MV-4-11 (cell line): ENCODE data around the gene TP53AIP1.

ENCODE experiments used
- DNase-seq: peaks from one replicate; lab custom pipeline; 2025; lab: John Stamatoyannopoulos, UW

TP53AIP1 gene

GRCh38 chr11:128906185-128907050, 36.3 kb downstream of the TP53AIP1 start:
- peak; percentile 62 for DNase-seq

GRCh38 chr11:128905345-128906184, 37.1 kb downstream of the TP53AIP1 start:
- DNase-seq = no peak

- no peak for DNase-seq
These were observed 37.9 kb downstream of the TP53AIP1 start for GRCh38 chr11:128904656-128905344.

GRCh38 chr11:128904303-128904655, 38.4 kb downstream of the TP53AIP1 start:
- DNase-seq = no peak

DNA sequence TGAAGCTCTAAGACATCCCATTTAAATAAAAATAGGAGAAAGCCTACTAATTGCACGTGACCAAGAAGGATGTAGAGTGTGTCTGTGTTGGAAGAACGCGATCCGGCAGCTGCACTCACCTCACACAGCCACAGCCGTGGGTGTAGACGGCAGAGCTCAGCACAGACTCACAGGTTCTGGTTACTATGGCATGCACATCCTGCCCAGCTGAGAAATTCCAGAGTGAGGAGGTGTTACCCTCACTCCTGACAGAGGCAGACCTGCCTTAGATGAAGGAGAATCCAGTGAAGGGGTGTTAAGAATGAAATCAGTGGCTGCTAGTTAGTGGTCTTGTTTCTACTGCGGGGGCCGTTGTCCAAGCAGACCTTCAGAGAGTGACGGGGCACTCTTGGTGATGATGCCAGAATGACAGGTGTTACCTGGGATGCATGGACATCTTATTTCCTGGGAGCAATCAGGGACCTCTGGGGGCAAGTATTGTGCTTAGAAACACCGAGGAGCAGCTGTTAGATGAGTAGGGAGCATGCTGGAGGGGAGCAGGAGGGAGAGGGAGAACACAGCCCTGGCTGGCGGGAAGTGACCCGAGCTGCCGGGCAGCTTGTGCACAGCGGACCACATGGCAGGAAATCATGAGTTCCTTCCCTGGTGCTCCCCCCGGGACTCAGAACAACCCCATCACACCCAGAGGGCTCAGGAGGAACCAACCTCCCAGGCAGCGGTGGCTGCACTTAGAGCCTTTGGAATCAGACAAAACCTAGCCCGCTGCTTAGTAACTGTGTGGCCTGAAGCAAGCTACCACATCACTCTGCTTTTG, 39.2 kb downstream of the TP53AIP1 start:
- DNase-seq = no peak

GRCh38 chr11:128902515-128903066, 40.1 kb downstream of the TP53AIP1 start:
- no peak for DNase-seq

DNA sequence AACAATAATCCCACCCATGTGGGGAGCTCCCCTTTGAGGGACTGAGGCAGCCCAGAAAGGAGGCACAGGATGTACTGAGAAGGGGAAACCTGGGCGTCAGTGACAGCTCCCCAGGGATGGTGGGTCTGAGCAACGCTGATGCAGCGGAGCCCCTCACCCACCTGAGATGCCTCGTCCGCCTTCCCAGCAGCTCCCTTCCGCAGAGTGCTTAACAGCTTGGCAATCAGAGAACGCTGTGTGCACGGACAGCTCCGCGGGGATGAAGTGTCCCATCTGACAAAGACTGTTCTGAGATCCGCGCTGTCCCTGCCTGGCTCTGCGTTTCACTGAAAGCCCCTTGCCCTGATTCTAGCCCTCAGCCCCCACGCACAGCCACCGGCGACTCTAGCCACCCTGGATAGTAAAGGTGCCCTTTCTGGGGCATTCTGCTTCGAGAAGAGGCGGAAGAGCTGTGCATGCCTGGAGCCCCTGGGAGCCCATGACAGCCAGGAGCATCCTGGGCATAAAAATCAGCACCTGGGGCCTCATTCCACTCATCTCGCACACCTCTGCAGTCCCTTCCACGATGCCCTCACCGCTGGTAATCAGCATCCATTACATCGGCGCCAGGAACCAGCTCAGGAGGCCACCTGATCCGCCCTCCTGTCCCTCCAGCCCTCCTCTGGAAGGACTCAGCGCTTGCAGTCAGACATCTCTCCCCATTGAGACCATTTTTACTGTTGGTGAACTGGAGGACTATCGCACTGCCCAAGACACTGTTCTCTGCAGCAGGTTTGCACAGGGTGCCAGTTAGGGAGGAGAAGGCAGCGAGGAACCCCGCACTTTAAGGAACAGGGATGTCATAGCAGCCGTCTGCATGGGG, 40.8 kb downstream of the TP53AIP1 start:
- no peak for DNase-seq

- DNase-seq = no peak
These were observed 42.2 kb downstream of the TP53AIP1 start for GRCh38 chr11:128900468-128900867.

- DNase-seq = no peak
These were observed 43.9 kb downstream of the TP53AIP1 start for GRCh38 chr11:128898580-128899344.

GRCh38 chr11:128897826-128898225, 44.8 kb downstream of the TP53AIP1 start:
- no peak for DNase-seq

DNA sequence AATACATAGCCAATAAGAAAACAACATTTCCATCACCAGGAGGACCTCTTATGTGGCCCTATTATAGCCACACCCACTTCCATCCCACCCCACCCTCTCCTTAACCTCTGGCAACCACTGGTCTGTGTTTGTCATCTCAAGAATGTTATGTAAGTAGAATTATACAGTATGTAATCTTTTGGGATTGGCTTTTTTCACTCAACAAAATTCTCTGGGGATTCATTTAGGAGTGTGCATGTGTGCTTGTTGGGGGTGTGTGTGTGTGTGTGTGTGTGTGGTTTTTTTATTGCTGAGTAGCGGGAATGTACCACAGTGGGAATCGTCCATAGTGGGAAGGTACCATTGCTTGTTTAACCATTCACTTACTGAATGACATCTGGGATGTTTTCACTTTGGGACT, 46.3 kb downstream of the TP53AIP1 start:
- no peak for DNase-seq

DNA sequence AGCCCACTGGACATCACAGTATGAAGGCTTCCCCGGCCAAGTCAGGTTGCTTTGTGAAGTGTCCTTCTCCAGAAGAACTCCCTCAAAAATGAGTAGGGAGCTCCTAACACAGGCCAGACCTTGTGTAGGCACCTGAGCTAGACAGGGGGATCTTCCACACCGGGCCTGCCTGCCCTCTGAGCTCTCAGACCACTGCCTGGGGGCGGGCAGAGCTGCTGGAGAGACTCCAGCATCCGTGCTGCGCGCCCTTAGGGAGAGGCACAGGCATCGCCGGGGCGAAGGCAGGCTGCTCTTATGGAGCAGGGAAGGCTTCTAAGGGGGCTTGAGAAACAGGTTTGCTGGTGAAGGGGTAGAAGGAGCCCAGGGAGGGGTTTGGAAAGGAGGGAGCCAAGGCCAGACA, 47.1 kb downstream of the TP53AIP1 start:
- no peak for DNase-seq

DNA sequence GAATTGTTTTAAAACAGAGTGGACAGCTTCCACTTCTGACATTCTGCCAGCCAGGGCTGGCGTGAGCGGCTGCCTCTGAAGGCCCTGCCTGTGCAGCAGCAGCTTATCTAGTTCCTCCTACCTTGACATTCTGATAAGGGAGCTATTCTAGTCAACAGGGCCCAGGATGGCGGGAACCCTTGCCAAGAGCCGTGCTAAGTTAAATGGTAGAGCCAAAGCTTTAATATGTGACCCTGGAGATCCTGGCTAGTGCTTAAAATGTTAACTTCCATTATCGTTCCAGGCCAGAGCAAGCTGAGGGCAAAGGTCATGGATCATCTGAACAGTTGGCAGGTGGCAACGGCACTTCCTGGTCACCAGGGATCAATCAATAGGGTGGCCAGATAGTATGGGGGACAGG, 48.0 kb downstream of the TP53AIP1 start:
- no peak for DNase-seq

DNA sequence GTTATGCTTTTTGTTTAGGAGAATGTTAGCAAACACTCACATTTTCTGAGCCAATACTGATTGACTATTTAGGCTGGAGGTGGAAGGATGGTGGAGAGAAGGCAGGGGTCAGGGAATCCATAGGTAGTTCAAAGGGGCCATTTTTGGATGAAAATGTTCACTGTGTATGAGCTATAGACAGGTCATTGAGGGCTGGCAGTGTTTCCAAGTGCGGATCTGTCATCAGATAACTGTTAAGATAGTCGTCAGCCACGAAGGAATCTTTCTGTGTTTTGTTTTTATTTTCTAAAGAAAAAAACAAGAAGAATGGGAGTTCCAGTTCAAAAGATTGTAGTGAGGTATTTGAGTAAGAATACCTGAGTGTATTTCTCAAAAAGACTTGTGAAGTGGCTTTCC, 48.4 kb downstream of the TP53AIP1 start:
- no peak for DNase-seq

GRCh38 chr11:128893578-128894285, 48.9 kb downstream of the TP53AIP1 start:
- DNase-seq = no peak

DNA sequence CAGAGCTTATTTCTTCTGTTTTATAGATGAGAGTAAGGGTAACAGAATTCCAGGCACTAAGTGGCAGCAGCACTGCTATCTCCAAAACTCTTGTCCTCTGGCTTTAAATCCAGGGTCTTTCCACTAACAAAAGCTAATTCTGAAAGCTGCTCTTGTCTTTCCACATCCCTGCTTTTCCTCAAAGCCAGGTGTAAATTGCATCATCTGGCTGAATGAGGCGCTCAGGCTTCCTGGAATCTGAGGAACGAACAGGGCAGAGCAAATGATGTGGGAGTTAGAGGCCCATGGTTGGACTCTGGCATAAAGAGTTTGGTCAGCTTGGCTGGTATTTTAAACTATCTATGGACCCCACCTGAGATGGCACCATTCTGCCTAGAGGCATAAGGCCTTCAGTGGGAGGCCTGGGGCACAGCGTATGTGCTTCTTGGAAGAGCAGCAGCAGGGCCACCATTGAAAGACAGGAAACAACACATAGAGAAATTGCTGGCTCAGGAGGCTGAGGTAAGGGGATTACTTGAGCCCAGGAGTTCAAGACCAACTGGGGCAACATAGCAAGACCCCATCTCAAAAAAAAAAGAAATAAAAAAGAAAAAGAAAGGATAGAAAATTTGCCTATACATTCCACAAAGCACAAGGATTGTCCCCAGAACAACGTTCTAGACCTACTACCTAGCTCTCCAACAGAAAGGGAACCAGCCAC, 49.7 kb downstream of the TP53AIP1 start:
- no peak for DNase-seq

DNA sequence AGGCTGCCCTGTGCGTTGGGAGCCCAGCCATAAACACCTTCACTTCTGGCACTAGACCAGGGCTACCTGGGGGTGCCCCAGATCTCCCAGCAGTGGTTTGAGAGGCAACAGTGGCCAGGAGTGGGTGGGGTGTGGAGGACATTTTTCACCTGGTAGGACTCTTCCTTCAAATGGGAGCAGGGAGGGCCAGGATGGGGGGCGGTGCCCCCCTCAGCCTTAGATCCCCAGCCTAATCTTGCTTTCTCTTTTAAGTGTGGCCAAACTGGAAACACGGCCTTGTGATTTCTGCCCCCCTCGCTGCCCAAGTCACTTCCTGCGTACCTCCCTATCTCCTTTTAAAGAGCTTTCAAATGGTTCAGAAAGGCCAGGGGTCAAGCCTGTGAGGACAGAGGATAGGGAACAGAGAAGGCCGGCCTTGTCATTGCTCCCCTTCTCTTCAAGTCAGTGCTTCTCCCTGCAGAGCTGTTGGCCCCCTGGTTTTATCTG, 50.7 kb downstream of the TP53AIP1 start:
- no peak for DNase-seq
